HG02970 (cell line): Measurements from ENCODE around the gene NFIA.

Experiments
- ATAC-seq: cut with Tn5 transposase; IDR thresholded peaks from one replicate; pipeline ENCODE4 v1.9.1; 2021; ENCODE audit warnings: mild to moderate bottlenecking, moderate library complexity, moderate number of reproducible peaks; ENCODE audit not compliant: unreplicated experiment, low FRiP score

NFIA gene

GRCh38 chr1:61202854-61203598 is 120.7 kb downstream of the NFIA start:
- ATAC-seq, result no peak

GRCh38 chr1:61204528-61204927 is 122.2 kb downstream of the NFIA start:
- ATAC-seq, result no peak

GRCh38 chr1:61207416-61207815 is 125.1 kb downstream of the NFIA start:
- ATAC-seq, result no peak

GRCh38 chr1:61208172-61208571 is 125.8 kb downstream of the NFIA start:
- no peak for ATAC-seq

- no peak for ATAC-seq
These were observed 126.5 kb downstream of the NFIA start for GRCh38 chr1:61208831-61209230.

GRCh38 chr1:61210435-61211154 is 128.2 kb downstream of the NFIA start:
- no peak for ATAC-seq

- no peak for ATAC-seq
These were observed 131.1 kb downstream of the NFIA start for GRCh38 chr1:61213245-61214011.

GRCh38 chr1:61215119-61215518 is 132.8 kb downstream of the NFIA start:
- no peak for ATAC-seq

GRCh38 chr1:61215676-61216289 is 133.4 kb downstream of the NFIA start:
- ATAC-seq, result no peak

GRCh38 chr1:61220536-61220935 is 138.2 kb downstream of the NFIA start:
- no peak for ATAC-seq

GRCh38 chr1:61221642-61222041 is 139.3 kb downstream of the NFIA start:
- no peak for ATAC-seq

- no peak for ATAC-seq
These were observed 139.9 kb downstream of the NFIA start for GRCh38 chr1:61222240-61222639.

GRCh38 chr1:61223140-61223539 is 140.8 kb downstream of the NFIA start:
- ATAC-seq, result no peak

GRCh38 chr1:61224609-61225008 is 142.2 kb downstream of the NFIA start:
- no peak for ATAC-seq

GRCh38 chr1:61225478-61225877 is 143.1 kb downstream of the NFIA start:
- no peak for ATAC-seq

GRCh38 chr1:61226791-61227567 is 144.6 kb downstream of the NFIA start:
- no peak for ATAC-seq

- ATAC-seq, result no peak
These were observed 145.6 kb downstream of the NFIA start for GRCh38 chr1:61227857-61228550.

- no peak for ATAC-seq
These were observed 148.2 kb downstream of the NFIA start for GRCh38 chr1:61230523-61230922.

- no peak for ATAC-seq
These were observed 149.4 kb downstream of the NFIA start for GRCh38 chr1:61231795-61232194.
